Hematopoietic multipotent progenitor cell (in vitro differentiated cells): ENCODE measurements around the gene CYP19A1. TPM values are rescaled to one million over a fixed set of nuclear protein-coding genes. Genes with fewer than 3 reads are reported as not detected.
"Not testable (repeated sequence)": the region's sequence is repeated elsewhere in the genome, so short reads cannot be mapped to it uniquely, and the experiment has no call there.

Source experiments
- DNase-seq, 3 donors: peaks; one replicate each; pipeline ENCODE4 v3.0.0-alpha.2; 2011 to 2015; ENCODE audit warnings: low read depth in 2 of 3, low spot score in 2 of 3
- total RNA-seq: library from RNA; depleted of rRNA; stranded (reverse); fragments of >200 nt; gene quantifications from one replicate; pipeline ENCODE4 v1.2.3, GENCODE V29; 2012

CYP19A1 gene
- total RNA-seq, 1 donor = not detected

GRCh38 chr15:51302480-51302879, 35.9 kb downstream of the CYP19A1 start:
- DNase-seq = no peak

GRCh38 chr15:51299187-51300015, 39.0 kb downstream of the CYP19A1 start:
- DNase-seq = no peak

GRCh38 chr15:51298620-51299019, 39.8 kb downstream of the CYP19A1 start:
- no peak for DNase-seq

GRCh38 chr15:51290720-51291119, 47.7 kb downstream of the CYP19A1 start:
- DNase-seq = no peak

GRCh38 chr15:51289290-51289689, 49.1 kb downstream of the CYP19A1 start:
- no peak for DNase-seq

GRCh38 chr15:51288143-51289065, 50.0 kb downstream of the CYP19A1 start:
- no peak for DNase-seq

GRCh38 chr15:51286816-51287215, 51.6 kb downstream of the CYP19A1 start:
- no peak for DNase-seq

GRCh38 chr15:51285399-51285798, 53.0 kb downstream of the CYP19A1 start:
- DNase-seq = no peak

GRCh38 chr15:51284871-51285270, 53.5 kb downstream of the CYP19A1 start:
- no peak for DNase-seq

GRCh38 chr15:51283026-51283425, 55.4 kb downstream of the CYP19A1 start:
- DNase-seq = peak in 1 of 3 donors; percentile 3

GRCh38 chr15:51282241-51282640, 56.2 kb downstream of the CYP19A1 start:
- not testable (repeated sequence) for DNase-seq

- peak in 2 of 3 donors; percentile 30 to 54 for DNase-seq
These were observed 56.9 kb downstream of the CYP19A1 start for GRCh38 chr15:51281368-51281967.

- DNase-seq = no peak
These were observed 57.6 kb downstream of the CYP19A1 start for GRCh38 chr15:51280838-51281237.

GRCh38 chr15:51279391-51279790, 59.0 kb downstream of the CYP19A1 start:
- DNase-seq = no peak

GRCh38 chr15:51277101-51277500, 61.3 kb downstream of the CYP19A1 start:
- DNase-seq = no peak

- DNase-seq = no peak
These were observed 63.4 kb downstream of the CYP19A1 start for GRCh38 chr15:51274956-51275355.

GRCh38 chr15:51270706-51271105, 67.7 kb downstream of the CYP19A1 start:
- DNase-seq = no peak

- no peak for DNase-seq
These were observed 68.9 kb downstream of the CYP19A1 start for GRCh38 chr15:51269496-51269895.

- peak in 2 of 3 donors; percentile 5 to 27 for DNase-seq
These were observed 70.7 kb downstream of the CYP19A1 start for GRCh38 chr15:51267703-51268083.

- no peak for DNase-seq
These were observed 71.2 kb downstream of the CYP19A1 start for GRCh38 chr15:51267051-51267702.

GRCh38 chr15:51266656-51267050, 71.7 kb downstream of the CYP19A1 start:
- no peak for DNase-seq
